Smooth muscle cell of bladder (primary cell): ENCODE results near the gene PDCL2. TPM values are rescaled to one million over a fixed set of nuclear protein-coding genes. Genes with fewer than 3 reads are reported as not detected.

Experiments used
- total RNA-seq: library from RNA; depleted of rRNA; stranded (reverse); fragments of >200 nt; gene quantifications from 2 replicates; pipeline ENCODE4 v1.2.3, GENCODE V29; 2014

The PDCL2 gene
- total RNA-seq = not detected in 2 replicates

GRCh38 chr4:55592014-55592413 is at the start of gene PDCL2:
Gene PDCL2, minus strand, starts transcription at chr4:55592245. Its CDS starts 136 bp downstream, at chr4:55592109.

DNA sequence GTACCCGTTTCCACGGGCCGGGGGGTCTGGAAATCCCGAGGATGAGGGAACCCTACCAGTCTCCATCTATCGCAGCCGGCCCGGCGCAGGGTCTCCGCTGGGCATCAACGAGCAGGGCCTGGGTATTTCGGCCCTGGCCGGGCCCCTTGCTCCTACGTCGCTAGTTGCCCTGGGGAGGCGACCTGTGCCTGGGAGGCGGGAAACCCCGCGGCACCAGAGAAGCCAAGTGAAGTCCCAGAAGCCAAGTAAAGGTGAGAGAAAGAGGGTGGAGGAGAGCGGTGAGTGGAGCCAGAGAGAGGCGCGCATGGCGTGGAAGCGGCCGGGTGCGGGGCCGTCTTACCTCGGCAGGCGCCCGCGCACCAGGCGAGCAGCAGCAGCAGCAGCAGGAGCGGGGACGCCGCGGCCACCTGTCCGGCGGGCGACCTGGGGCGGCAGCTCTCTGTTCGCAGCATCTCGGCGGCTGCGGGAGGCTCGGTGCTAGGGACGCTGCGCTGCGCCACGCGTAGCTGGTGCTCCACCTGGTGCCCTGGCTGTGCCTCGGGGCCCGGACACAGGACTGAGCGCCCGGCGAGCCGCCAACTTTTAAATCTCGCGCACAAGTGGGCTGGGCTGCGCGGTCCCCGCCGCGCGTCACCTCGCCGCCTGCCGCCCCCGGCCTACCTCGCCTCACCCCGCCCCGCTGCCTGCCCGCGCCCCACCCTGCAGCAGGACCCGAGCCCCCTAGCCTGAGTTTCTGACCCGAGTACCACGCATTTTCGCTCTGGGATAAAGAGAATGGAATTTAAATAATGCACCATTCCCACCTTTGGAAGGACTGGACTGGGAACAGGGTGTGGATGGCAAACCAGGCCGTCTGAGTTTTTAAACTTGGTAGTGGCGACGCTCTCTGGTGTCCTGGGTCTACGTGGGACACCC is 44.0 kb upstream of the PDCL2 start, which contains the start of gene NMU:
TSS of gene NMU (minus strand) at position 558 of the 915 bp plus-strand sequence. CDS start at position 452, 106 bp downstream.

GRCh38 chr4:55546756-55547465 is 45.1 kb downstream of the PDCL2 start, which contains the start of gene CLOCK:
Gene CLOCK, minus strand, starts transcription at chr4:55546909. Its CDS starts 64,124 bp downstream, at chr4:55482785.

Other genes starting within 250 kb of the PDCL2 start
- gene SRD5A3, start 246.0 kb downstream of the PDCL2 start, total RNA-seq = 4.3 and 6.2 TPM in 2 replicates
- 135 and 149 TPM in 2 replicates for gene TMEM165, start 196.3 kb downstream of the PDCL2 start, total RNA-seq
- gene CLOCK, start 45.3 kb downstream of the PDCL2 start, total RNA-seq = 15.6 and 15.8 TPM in 2 replicates
- gene NMU, start 44.1 kb upstream of the PDCL2 start, total RNA-seq = not detected in 2 replicates
- 0.37 TPM in 1 of 2 replicates, not detected in the other for gene EXOC1L, start 227.5 kb upstream of the PDCL2 start, total RNA-seq